Adrenal gland (tissue), 12 donors: ENCODE results near the gene EFS. TPM values are rescaled to one million over a fixed set of nuclear protein-coding genes. Genes with fewer than 3 reads are reported as not detected.

Experiments
- DNase-seq, 7 donors: peaks; one replicate each; pipeline ENCODE4 v3.0.0-alpha.2; 2019 to 2020
- H3K27ac ChIP-seq, 5 donors: fragments of 200-600 bp; sonication (generic) in 4 of 5; 1 replicate in 3 of 5; 2 replicates in 2 of 5; pipeline versions ENCODE4 v1.5.1 to v1.8.0; 2016 to 2020; ENCODE audit warnings: mild to moderate bottlenecking in 1 of 5
- H3K27me3 ChIP-seq: fragments of 200-600 bp; 2 replicates; pipeline ENCODE4 v1.8.0; 2021
- H3K36me3 ChIP-seq, 2 donors: fragments of 200-600 bp; replicated peaks in 1 of 2; 1 replicate in 1 of 2; 2 replicates in 1 of 2; pipeline versions ENCODE4 v1.5.1 to v1.8.0; 2018 to 2022
- H3K4me1 ChIP-seq, 2 donors: fragments of 200-600 bp; replicated peaks in 1 of 2; 1 replicate in 1 of 2; 2 replicates in 1 of 2; pipeline versions ENCODE4 v1.5.1 to v1.8.0; 2018 to 2021
- H3K4me3 ChIP-seq, 4 donors: fragments of 200-600 bp; sonication (generic) in 3 of 4; one replicate each; pipeline ENCODE4 v1.5.1; 2016 to 2018
- H3K9me3 ChIP-seq, 3 donors: fragments of 200-600 bp; sonication (generic) in 1 of 3; replicated peaks in 1 of 3; 1 replicate in 2 of 3; 2 replicates in 1 of 3; pipeline versions ENCODE4 v1.5.1 to v1.8.0; 2016 to 2021
- CTCF ChIP-seq, 6 experiments: fragments of 450-650 bp in 4 of 6; fragments of 200-600 bp in 2 of 6; sonication (generic) in 1 of 6; IDR thresholded peaks; 1 replicate in 5 of 6; 2 replicates in 1 of 6; pipeline versions ENCODE4 v1.5.1 to v1.8.0; 2016 to 2021; ENCODE audit warnings: antibody characterized with exemption in 6 of 6, mild to moderate bottlenecking in 2 of 6, moderate library complexity in 1 of 6
- POLR2A ChIP-seq, 2 donors: fragments of 450-650 bp; IDR thresholded peaks; one replicate each; pipeline ENCODE4 v1.6.1; 2017; ENCODE audit warnings: antibody characterized with exemption in 2 of 2, mild to moderate bottlenecking in 2 of 2, moderate library complexity in 1 of 2
- WGBS, 4 donors: extraction: QIAGEN DNeasy Blood & Tissue Kit in 2 of 4; methylation state at CpG; one replicate each; pipeline versions ENCODE4 v1.1.5 to v1.1.7; 2013 to 2017; 5-methylcytosine and 5-hydroxymethylcytosine counted together
- intact Hi-C, 2 donors: fragments of 100-400 bp; cut with DNase I; formaldehyde crosslinking; loops; one replicate each; pipeline versions ENCODE4 v1.14.1 to v1.15.0; 2022 to 2023
- polyA plus RNA-seq, 3 donors: library from polyadenylated mRNA; stranded (reverse); fragments of 200-250 nt in 2 of 3; fragments of 350-450 nt in 1 of 3; fragmentation: Illumina TruSeq in 1 of 3; extraction: RNeasy Lipid Tissue Mini Kit (QIAGEN cat#74804) in 1 of 3; gene quantifications; one replicate each; pipeline ENCODE4 v1.2.3, GENCODE V29; 2013 to 2014
- total RNA-seq, 9 donors: library from RNA; depleted of rRNA in 4 of 9; stranded (reverse); fragments of >200 nt in 4 of 9; fragments of 120-200 nt in 1 of 9; fragmentation: NEBNext Ultra II Directional in 1 of 9; extraction: Animal tissue kit (Norgen Biotek cat#: 25700) in 1 of 9; gene quantifications; one replicate each; pipeline versions ENCODE4 v1.1.0 to v1.2.4, GENCODE V29; 2013 to 2023
- donor health status: healthy with polysubstance abuse.
- donor health status: Bipolar disorder and iron deficiency.
- donor health status: DM: yes; HTN: yes; CAD: no.
- donor health status: DM: no; HTN: no; CAD: no.
- donor health status: DM: no; HTN: no; CAD: no.
- donor health status: DM: yes; HTN: yes; CAD: no.

EFS gene
- total and polyA plus RNA-seq, 12 donors, result 2.1 to 49.4 (median 4.1) TPM

GRCh38 chr14:23375527-23376251 lies 10.7 kb upstream of the EFS start:
- H3K36me3 ChIP-seq, result no peaks in the 10 kb centered on the region
- WGBS, 4 donors, result 84 to 88% (median 84%) methylated on average over 15 to 21 of the region's 21 CpGs
- no peak overlapping the region for H3K27ac ChIP-seq
- no peaks in the 10 kb centered on the region for H3K4me1 ChIP-seq
- no peak for DNase-seq
- no peaks in the 10 kb centered on the region for H3K27me3 ChIP-seq
- no peaks in the 10 kb centered on the region for H3K9me3 ChIP-seq
- TF ChIP-seq POLR2A (IDR thresholded peaks at IDR 0.05) (no peak), CTCF (IDR thresholded peaks at IDR 0.05) (no peak)
- intact Hi-C loops, result loop anchor here in 1 of 2 donors (5.0 kb wide), 1 partner anchor 108 kb away; no protein-coding TSS in a partner anchor
- no peak overlapping the region for H3K4me3 ChIP-seq

GRCh38 chr14:23373041-23373440 lies 8.1 kb upstream of the EFS start:
- H3K27ac ChIP-seq, result no peak overlapping the region
- no peak for DNase-seq
- TF ChIP-seq POLR2A (IDR thresholded peaks at IDR 0.05) (no peak), CTCF (IDR thresholded peaks at IDR 0.05) (no peak)
- no peaks in the 10 kb centered on the region for H3K36me3 ChIP-seq
- H3K27me3 ChIP-seq, result no peaks in the 10 kb centered on the region
- no peaks in the 10 kb centered on the region for H3K9me3 ChIP-seq
- WGBS, 4 donors, result 73 to 87% (median 81%) methylated on average over 2 to 3 of the region's 3 CpGs
- H3K4me3 ChIP-seq, result no peak overlapping the region
- intact Hi-C loops, result no loop called here
- H3K4me1 ChIP-seq, result no peaks in the 10 kb centered on the region

GRCh38 chr14:23372509-23372908 lies 7.5 kb upstream of the EFS start, which contains the start of gene IL25:
Gene IL25 (plus strand): TSS chr14:23372809.
- H3K27ac ChIP-seq, result no peak within 1 kb of the TSS
- no peaks in the 10 kb centered on the region for H3K36me3 ChIP-seq
- intact Hi-C loops, result no loop called here
- H3K9me3 ChIP-seq, result no peaks in the 10 kb centered on the region
- no peak for DNase-seq
- H3K4me1 ChIP-seq, result no peaks in the 10 kb centered on the region
- H3K27me3 ChIP-seq, result no peaks in the 10 kb centered on the region
- 66 to 73% (median 71%) methylated on average over 2 of the region's 2 CpGs for WGBS, 4 donors
- no peak for TF ChIP-seq POLR2A (IDR thresholded peaks at IDR 0.05)
- TF ChIP-seq CTCF (IDR thresholded peaks at IDR 0.05), result no peak
- H3K4me3 ChIP-seq, result no peak within 1 kb of the TSS

GRCh38 chr14:23371865-23372264 lies 6.9 kb upstream of the EFS start:
- WGBS, 4 donors, result 80 to 88% (median 84%) methylated on average over 1 of the region's 1 CpG
- intact Hi-C loops, result no loop called here
- no peak for DNase-seq

More at GRCh38 chr14:23371865-23372264, 6.9 kb upstream of the EFS start:
- H3K36me3 ChIP-seq, result no peaks in the 10 kb centered on the region
- no peaks in the 10 kb centered on the region for H3K27me3 ChIP-seq
- TF ChIP-seq POLR2A (IDR thresholded peaks at IDR 0.05) (no peak), CTCF (IDR thresholded peaks at IDR 0.05) (no peak)
- peaks cover 0 to 1% of the 10 kb centered on the region in 2 donors for H3K4me1 ChIP-seq
- no peaks in the 10 kb centered on the region for H3K9me3 ChIP-seq
- no peak overlapping the region for H3K27ac ChIP-seq
- no peak overlapping the region for H3K4me3 ChIP-seq
